ENCODE data around the gene TAF4B. TPM values are rescaled to one million over a fixed set of nuclear protein-coding genes. Genes with fewer than 3 reads are reported as not detected.
"Not testable (repeated sequence)": the region's sequence is repeated elsewhere in the genome, so short reads cannot be mapped to it uniquely, and the experiment has no call there.

The TAF4B gene
- total RNA-seq, 4 donors from 2014 or later: 5.1 to 9.2 (median 6.7) TPM

DNA sequence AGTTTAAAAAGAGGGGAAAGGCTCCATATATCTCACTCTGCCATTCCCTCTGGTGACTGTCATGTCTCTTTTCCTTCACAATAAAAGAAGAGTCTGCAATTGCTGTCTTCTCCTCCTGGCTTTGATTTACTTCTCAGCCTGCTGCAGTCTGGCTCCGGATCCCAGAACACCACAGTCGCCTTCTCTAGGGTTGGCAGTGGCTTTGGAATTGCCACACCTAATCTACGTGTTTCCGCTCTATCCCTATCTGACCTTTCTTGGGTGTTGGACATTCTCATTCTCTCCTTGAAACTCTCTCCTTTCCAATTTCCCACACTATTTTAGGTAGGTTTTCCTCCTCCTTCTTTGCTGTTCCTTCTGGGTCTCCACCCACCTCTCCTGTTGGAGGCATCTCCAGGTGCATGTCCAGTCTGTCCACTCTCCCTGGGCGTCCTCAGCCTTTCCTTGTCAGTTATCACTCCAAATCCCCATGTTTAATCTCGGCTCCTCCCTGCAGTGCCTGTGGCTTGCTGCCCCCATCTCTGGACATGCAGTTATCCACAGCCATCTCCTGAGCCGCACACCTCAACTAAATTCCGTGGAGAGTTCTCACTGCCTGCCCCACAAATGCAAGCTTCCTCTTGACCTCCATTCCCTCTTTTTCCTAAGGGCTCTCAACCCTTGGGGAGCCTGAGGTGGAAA, 209.3 kb downstream of the TAF4B start:
- in situ Hi-C loops (cut with MboI; ENCODE audit: low sequenced_read_pairs in 4 of 4) (no loop called here), intact Hi-C loops (cut with DNase I; ENCODE audit: low total_unique reads) (no loop called here)
- peak in 1 of 2 donors; percentile 36 for DNase-seq
- Histone ChIP-seq H3K9me3 (no peaks in the 10 kb centered on the region), H3K27me3 (no peaks in the 10 kb centered on the region), H3K4me1 (peaks cover 6 to 12% of the 10 kb centered on the region in 2 donors), H3K4me3 (no peak overlapping the region), H3K27ac (peak overlapping the region in 1 of 4 donors; percentile 20), H3K36me3 (no peaks in the 10 kb centered on the region)
- TF ChIP-seq, protein P1, sequence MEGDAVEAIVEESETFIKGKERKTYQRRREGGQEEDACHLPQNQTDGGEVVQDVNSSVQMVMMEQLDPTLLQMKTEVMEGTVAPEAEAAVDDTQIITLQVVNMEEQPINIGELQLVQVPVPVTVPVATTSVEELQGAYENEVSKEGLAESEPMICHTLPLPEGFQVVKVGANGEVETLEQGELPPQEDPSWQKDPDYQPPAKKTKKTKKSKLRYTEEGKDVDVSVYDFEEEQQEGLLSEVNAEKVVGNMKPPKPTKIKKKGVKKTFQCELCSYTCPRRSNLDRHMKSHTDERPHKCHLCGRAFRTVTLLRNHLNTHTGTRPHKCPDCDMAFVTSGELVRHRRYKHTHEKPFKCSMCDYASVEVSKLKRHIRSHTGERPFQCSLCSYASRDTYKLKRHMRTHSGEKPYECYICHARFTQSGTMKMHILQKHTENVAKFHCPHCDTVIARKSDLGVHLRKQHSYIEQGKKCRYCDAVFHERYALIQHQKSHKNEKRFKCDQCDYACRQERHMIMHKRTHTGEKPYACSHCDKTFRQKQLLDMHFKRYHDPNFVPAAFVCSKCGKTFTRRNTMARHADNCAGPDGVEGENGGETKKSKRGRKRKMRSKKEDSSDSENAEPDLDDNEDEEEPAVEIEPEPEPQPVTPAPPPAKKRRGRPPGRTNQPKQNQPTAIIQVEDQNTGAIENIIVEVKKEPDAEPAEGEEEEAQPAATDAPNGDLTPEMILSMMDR (IDR thresholded peaks at IDR 0.05 in 4 of 5, conservative IDR thresholded peaks at IDR 0.05 in 1 of 5): no peak
- no peak for TF ChIP-seq POLR2A (IDR thresholded peaks at IDR 0.05)
- ATAC-seq: peak in 1 of 2 donors; percentile 75

DNA sequence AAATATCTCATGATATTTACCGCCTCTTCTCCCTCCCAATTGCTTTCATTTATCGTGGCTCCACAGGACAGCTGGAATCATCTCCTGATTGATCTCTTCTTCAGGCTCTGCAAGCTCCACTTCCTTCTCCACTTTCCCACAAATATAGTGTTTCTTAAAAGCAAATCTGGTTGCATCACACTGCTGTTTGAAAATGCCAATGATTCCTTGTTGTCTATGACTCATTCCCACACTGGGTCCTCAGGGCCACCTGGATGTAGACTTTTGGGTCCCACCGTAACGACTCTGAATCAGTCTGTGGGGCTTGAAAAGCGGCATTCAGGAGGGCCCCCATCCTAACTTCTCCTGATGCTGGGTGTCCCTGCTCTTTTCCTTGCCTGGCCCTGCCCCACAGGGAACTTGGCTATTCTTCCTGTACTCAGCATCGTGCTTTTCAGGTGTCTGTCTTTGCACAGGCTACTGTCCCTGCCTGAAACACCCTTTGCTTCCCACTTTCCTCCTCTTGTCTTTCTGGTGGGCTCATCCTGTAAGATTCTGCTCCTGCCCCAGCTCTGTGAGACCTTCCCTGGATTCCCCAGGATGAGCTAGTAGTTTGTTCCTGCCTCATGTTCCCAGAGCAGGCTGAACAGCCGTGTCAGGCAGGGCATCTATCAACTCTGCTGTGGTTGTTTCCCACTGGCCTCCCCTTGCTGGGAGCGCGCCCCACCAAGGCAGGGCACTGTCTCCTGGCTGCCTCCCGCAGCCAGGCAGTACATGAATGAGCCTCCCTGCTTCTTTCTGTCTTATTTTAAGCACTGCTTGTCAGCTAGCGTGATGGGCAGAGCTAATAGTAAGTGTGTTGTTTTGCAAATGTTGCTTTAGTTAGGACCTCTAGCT, 210.2 kb downstream of the TAF4B start:
- no peaks in the 10 kb centered on the region for H3K36me3 ChIP-seq
- H3K27ac ChIP-seq: no peak overlapping the region
- DNase-seq: no peak
- H3K4me3 ChIP-seq: no peak overlapping the region
- no peak for TF ChIP-seq POLR2A (IDR thresholded peaks at IDR 0.05)
- TF ChIP-seq, protein P1 (IDR thresholded peaks at IDR 0.05 in 4 of 5, conservative IDR thresholded peaks at IDR 0.05 in 1 of 5): no peak
- peaks cover 6 to 12% of the 10 kb centered on the region in 2 donors for H3K4me1 ChIP-seq
- in situ Hi-C loops (cut with MboI; ENCODE audit: low sequenced_read_pairs in 4 of 4): no loop called here
- H3K27me3 ChIP-seq: no peaks in the 10 kb centered on the region
- ATAC-seq: no peak
- H3K9me3 ChIP-seq: no peaks in the 10 kb centered on the region
- intact Hi-C loops (cut with DNase I; ENCODE audit: low total_unique reads): no loop called here

DNA sequence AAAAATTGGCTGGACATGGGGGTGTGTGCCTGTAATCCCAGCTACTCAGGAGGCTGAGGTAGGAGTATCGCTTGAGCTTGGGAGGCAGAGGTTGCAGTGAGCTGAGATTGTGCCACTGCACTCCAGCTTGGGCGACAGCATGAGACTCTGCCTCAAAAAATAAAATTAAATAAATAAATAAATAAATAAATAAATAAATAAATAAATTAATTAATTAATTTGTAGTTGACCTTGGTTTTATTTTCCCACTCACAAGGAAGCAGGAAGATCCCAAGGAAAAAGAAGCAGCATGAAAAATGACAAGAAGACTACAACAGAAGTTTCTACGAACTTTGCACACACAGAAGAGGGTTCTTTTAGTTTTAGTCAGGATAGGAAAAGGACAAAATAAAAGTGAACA, 211.4 kb downstream of the TAF4B start:
- H3K9me3 ChIP-seq; H3K36me3 ChIP-seq; DNase-seq; H3K27ac ChIP-seq; in situ Hi-C loops (cut with MboI; ENCODE audit: low sequenced_read_pairs in 4 of 4); H3K27me3 ChIP-seq; intact Hi-C loops (cut with DNase I; ENCODE audit: low total_unique reads); ATAC-seq; H3K4me3 ChIP-seq: not testable (repeated sequence)
- peaks cover 6 to 12% of the 10 kb centered on the region in 2 donors for H3K4me1 ChIP-seq

DNA sequence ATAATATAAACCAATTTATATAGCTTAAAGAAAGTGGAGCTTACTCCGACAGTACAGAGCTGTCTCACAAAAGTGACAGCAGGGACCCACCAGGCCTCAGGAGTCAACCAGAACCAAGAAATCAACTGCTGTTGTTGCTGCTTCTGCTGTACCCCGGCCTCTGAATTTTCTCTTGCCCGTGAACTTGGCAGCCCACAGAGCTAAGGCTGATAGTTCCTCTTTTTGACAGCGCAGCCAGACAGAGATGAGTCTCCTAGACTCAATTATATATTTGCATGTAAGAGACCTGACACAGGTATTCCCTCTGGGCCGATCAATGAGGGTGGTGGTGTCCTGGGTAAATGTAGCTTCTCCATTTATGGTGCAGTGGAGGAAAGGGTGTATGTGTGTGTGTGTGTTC, 212.7 kb downstream of the TAF4B start:
- Histone ChIP-seq H3K36me3 (no peaks in the 10 kb centered on the region), H3K9me3 (no peaks in the 10 kb centered on the region), H3K27ac (no peak overlapping the region), H3K27me3 (no peaks in the 10 kb centered on the region), H3K4me3 (no peak overlapping the region), H3K4me1 (peaks cover 6 to 12% of the 10 kb centered on the region in 2 donors)
- in situ Hi-C loops (cut with MboI; ENCODE audit: low sequenced_read_pairs in 4 of 4): no loop called here
- intact Hi-C loops (cut with DNase I; ENCODE audit: low total_unique reads): no loop called here
- ATAC-seq: no peak
- no peak for DNase-seq
- TF ChIP-seq POLR2A (IDR thresholded peaks at IDR 0.05): no peak
- TF ChIP-seq, protein P1 (IDR thresholded peaks at IDR 0.05 in 4 of 5, conservative IDR thresholded peaks at IDR 0.05 in 1 of 5): no peak

DNA sequence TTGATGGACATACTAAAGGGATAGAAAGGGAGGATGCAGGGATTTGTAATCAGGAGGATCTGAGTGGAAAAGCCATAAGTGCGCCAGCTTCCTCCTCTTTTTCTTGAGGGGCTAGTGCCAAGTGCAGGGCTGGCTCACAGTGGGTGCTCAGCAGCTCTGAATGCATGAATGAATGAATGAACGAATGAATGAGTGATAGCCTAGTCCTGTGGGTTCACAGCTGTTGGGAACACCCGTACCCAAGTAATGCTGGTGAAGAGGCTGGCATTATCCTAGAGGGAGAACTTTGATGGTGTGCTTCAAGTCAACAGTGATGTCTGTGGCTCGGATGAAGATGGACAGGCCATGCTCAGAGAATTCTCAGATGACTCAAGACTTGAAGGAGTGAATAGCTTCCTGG, 213.3 kb downstream of the TAF4B start:
- TF ChIP-seq POLR2A (IDR thresholded peaks at IDR 0.05): no peak
- TF ChIP-seq, protein P1 (IDR thresholded peaks at IDR 0.05 in 4 of 5, conservative IDR thresholded peaks at IDR 0.05 in 1 of 5): no peak
- Histone ChIP-seq H3K36me3 (no peaks in the 10 kb centered on the region), H3K9me3 (no peaks in the 10 kb centered on the region), H3K27ac (no peak overlapping the region), H3K4me1 (peaks cover 6 to 12% of the 10 kb centered on the region in 2 donors), H3K4me3 (no peak overlapping the region), H3K27me3 (no peaks in the 10 kb centered on the region)
- DNase-seq (no peak), ATAC-seq (no peak)
- in situ Hi-C loops (cut with MboI; ENCODE audit: low sequenced_read_pairs in 4 of 4): no loop called here
- intact Hi-C loops (cut with DNase I; ENCODE audit: low total_unique reads): no loop called here

Data from gastrocnemius medialis (tissue), 4 donors.